ENCODE results near the gene LRCOL1.
"Not testable (repeated sequence)": the region's sequence is repeated elsewhere in the genome, so short reads cannot be mapped to it uniquely, and the experiment has no call there.

LRCOL1 gene

GRCh38 chr12:132603240-132604150 lies 6.9 kb downstream of the LRCOL1 start:
- no peak for DNase-seq

GRCh38 chr12:132602572-132603239 lies 7.7 kb downstream of the LRCOL1 start:
- no peak for DNase-seq

- no peak for DNase-seq
These were observed 9.1 kb downstream of the LRCOL1 start for GRCh38 chr12:132601171-132601883.

GRCh38 chr12:132600048-132601032 lies 10.0 kb downstream of the LRCOL1 start:
- DNase-seq: peak in 36 of 58 donors; percentile 8 to 69 (median 28)

- not testable (repeated sequence) for DNase-seq
These were observed 10.9 kb downstream of the LRCOL1 start for GRCh38 chr12:132599502-132599901.

- DNase-seq: peak in 13 of 58 donors; percentile 13 to 76 (median 38)
These were observed 12.8 kb downstream of the LRCOL1 start for GRCh38 chr12:132597333-132598316.

GRCh38 chr12:132596016-132596415 lies 14.4 kb downstream of the LRCOL1 start:
- no peak for DNase-seq

GRCh38 chr12:132595183-132595582 lies 15.2 kb downstream of the LRCOL1 start:
- no peak for DNase-seq

GRCh38 chr12:132593938-132594358 lies 16.4 kb downstream of the LRCOL1 start:
- peak in 56 of 58 donors; percentile 6 to 95 (median 78) for DNase-seq

- DNase-seq: no peak
These were observed 16.9 kb downstream of the LRCOL1 start for GRCh38 chr12:132593521-132593920.

- no peak for DNase-seq
These were observed 17.3 kb downstream of the LRCOL1 start for GRCh38 chr12:132593071-132593470.

- no peak for DNase-seq
These were observed 18.0 kb downstream of the LRCOL1 start for GRCh38 chr12:132592282-132592970.

GRCh38 chr12:132591107-132591935 lies 19.1 kb downstream of the LRCOL1 start:
- DNase-seq: no peak

- no peak for DNase-seq
These were observed 21.3 kb downstream of the LRCOL1 start for GRCh38 chr12:132588821-132589669.

- DNase-seq: no peak
These were observed 22.1 kb downstream of the LRCOL1 start for GRCh38 chr12:132588319-132588718.

GRCh38 chr12:132587781-132588180 lies 22.6 kb downstream of the LRCOL1 start:
- no peak for DNase-seq

- no peak for DNase-seq
These were observed 23.5 kb downstream of the LRCOL1 start for GRCh38 chr12:132586929-132587328.
